ENCODE data around the gene ANKRD63.

Gene ANKRD63

GRCh38 chr15:40248006-40248783, 34.7 kb downstream of the ANKRD63 start:
- Histone ChIP-seq H3K4me2 (ENCODE audit: insufficient read depth, low read length, poor library complexity, severe bottlenecking) (no peak overlapping the region), H4K8ac (ENCODE audit: low read depth, low read length) (no peak overlapping the region), H3K9me3 (replicated peaks in 1 of 2; ENCODE audit: control insufficient read depth in 2 of 2, insufficient read depth in 1 of 2, low read depth in 1 of 2, low read length in 2 of 2) (no peaks in the 10 kb centered on the region), H2BK5ac (ENCODE audit: low read length) (no peak overlapping the region), H2BK15ac (ENCODE audit: low read length) (peak overlapping the region; percentile 44), H3K4me1 (ENCODE audit: control insufficient read depth in 2 of 2, insufficient read depth in 1 of 2, low read depth in 1 of 2, low read length in 2 of 2) (peaks cover 6 to 10% of the 10 kb centered on the region in 2 donors), H3K18ac (ENCODE audit: low read length) (peak overlapping the region; percentile 69), H3K36me3 (replicated peaks in 1 of 2; ENCODE audit: control insufficient read depth in 2 of 2, insufficient read depth in 2 of 2, low read length in 2 of 2) (no peaks in the 10 kb centered on the region), H2BK12ac (ENCODE audit: low read length) (peak overlapping the region; percentile 87), H4K91ac (ENCODE audit: low read depth, low read length, poor library complexity) (no peak overlapping the region), H3K4me3 (ENCODE audit: low read length in 2 of 2) (no peak overlapping the region), H3K27me3 (ENCODE audit: control insufficient read depth in 3 of 3, insufficient read depth in 3 of 3, low read depth in 1 of 3, low read length in 3 of 3) (peaks cover 15 to 37% (median 30%) of the 10 kb centered on the region in 3 experiments), H3K14ac (ENCODE audit: low read length) (peak overlapping the region; percentile 78), H2BK120ac (ENCODE audit: low read depth, low read length) (no peak overlapping the region), H3K23ac (ENCODE audit: low read depth, low read length, poor library complexity) (peak overlapping the region; percentile 5), H2AFZ (ENCODE audit: low read length) (no peak overlapping the region), H3K27ac (replicated peaks; ENCODE audit: low read length) (no peak overlapping the region), H2AK5ac (ENCODE audit: low read depth, low read length) (peak overlapping the region; percentile 56), H3K4ac (ENCODE audit: low read length) (no peak overlapping the region), H3K79me1 (ENCODE audit: low read depth, low read length) (no peaks in the 10 kb centered on the region), H3K9ac (ENCODE audit: low read depth, low read length, poor library complexity) (no peak overlapping the region)
- DNase-seq (ENCODE audit: low spot score) = no peak
- no CpG with 5 or more reads among the region's 17 CpGs for WGBS, 2 donors (ENCODE audit: extremely low coverage in 2 of 2, insufficient read length in 2 of 2, insufficient replicate concordance in 1 of 2)

- no peak overlapping the region for H3K23ac ChIP-seq (ENCODE audit: low read depth, low read length, poor library complexity)
- H3K9ac ChIP-seq (ENCODE audit: low read depth, low read length, poor library complexity) = no peak overlapping the region
- H2AK5ac ChIP-seq (ENCODE audit: low read depth, low read length) = no peak overlapping the region
- no peak overlapping the region for H3K4me2 ChIP-seq (ENCODE audit: insufficient read depth, low read length, poor library complexity, severe bottlenecking)
- H3K4me3 ChIP-seq (ENCODE audit: low read length in 2 of 2) = no peak overlapping the region
- H3K18ac ChIP-seq (ENCODE audit: low read length) = no peak overlapping the region
- H3K4ac ChIP-seq (ENCODE audit: low read length) = no peak overlapping the region
- H2BK12ac ChIP-seq (ENCODE audit: low read length) = no peak overlapping the region
- no peaks in the 10 kb centered on the region for H3K9me3 ChIP-seq (replicated peaks in 1 of 2; ENCODE audit: control insufficient read depth in 2 of 2, insufficient read depth in 1 of 2, low read depth in 1 of 2, low read length in 2 of 2)
- H2BK15ac ChIP-seq (ENCODE audit: low read length) = no peak overlapping the region
- no peak overlapping the region for H2BK120ac ChIP-seq (ENCODE audit: low read depth, low read length)
- no peak for DNase-seq (ENCODE audit: low spot score)
- H3K79me1 ChIP-seq (ENCODE audit: low read depth, low read length) = no peaks in the 10 kb centered on the region
- H3K36me3 ChIP-seq (replicated peaks in 1 of 2; ENCODE audit: control insufficient read depth in 2 of 2, insufficient read depth in 2 of 2, low read length in 2 of 2) = no peaks in the 10 kb centered on the region
- H4K91ac ChIP-seq (ENCODE audit: low read depth, low read length, poor library complexity) = no peak overlapping the region
- WGBS, 2 donors (ENCODE audit: extremely low coverage in 2 of 2, insufficient read length in 2 of 2, insufficient replicate concordance in 1 of 2) = no CpG with 5 or more reads among the region's 12 CpGs
- H3K14ac ChIP-seq (ENCODE audit: low read length) = no peak overlapping the region
- no peak overlapping the region for H4K8ac ChIP-seq (ENCODE audit: low read depth, low read length)
- peaks cover 5 to 10% of the 10 kb centered on the region in 2 donors for H3K4me1 ChIP-seq (ENCODE audit: control insufficient read depth in 2 of 2, insufficient read depth in 1 of 2, low read depth in 1 of 2, low read length in 2 of 2)
- no peak overlapping the region for H2AFZ ChIP-seq (ENCODE audit: low read length)
- H3K27me3 ChIP-seq (ENCODE audit: control insufficient read depth in 3 of 3, insufficient read depth in 3 of 3, low read depth in 1 of 3, low read length in 3 of 3) = peaks cover 9 to 37% (median 23%) of the 10 kb centered on the region in 3 experiments
- no peak overlapping the region for H2BK5ac ChIP-seq (ENCODE audit: low read length)
- no peak overlapping the region for H3K27ac ChIP-seq (replicated peaks; ENCODE audit: low read length)
These were observed 35.4 kb downstream of the ANKRD63 start for GRCh38 chr15:40247406-40247971.

GRCh38 chr15:40246496-40247280, 36.2 kb downstream of the ANKRD63 start:
- Histone ChIP-seq H4K91ac (ENCODE audit: low read depth, low read length, poor library complexity) (no peak overlapping the region), H2AK5ac (ENCODE audit: low read depth, low read length) (peak overlapping the region; percentile 6), H3K4me2 (ENCODE audit: insufficient read depth, low read length, poor library complexity, severe bottlenecking) (no peak overlapping the region), H3K27me3 (ENCODE audit: control insufficient read depth in 3 of 3, insufficient read depth in 3 of 3, low read depth in 1 of 3, low read length in 3 of 3) (peaks cover 3 to 37% (median 15%) of the 10 kb centered on the region in 3 experiments), H4K8ac (ENCODE audit: low read depth, low read length) (no peak overlapping the region), H3K27ac (replicated peaks; ENCODE audit: low read length) (no peak overlapping the region), H3K4ac (ENCODE audit: low read length) (no peak overlapping the region), H3K79me1 (ENCODE audit: low read depth, low read length) (no peaks in the 10 kb centered on the region), H3K4me3 (ENCODE audit: low read length in 2 of 2) (peak overlapping the region in 1 of 2 donors; percentile 47), H3K14ac (ENCODE audit: low read length) (no peak overlapping the region), H2BK5ac (ENCODE audit: low read length) (no peak overlapping the region), H3K23ac (ENCODE audit: low read depth, low read length, poor library complexity) (no peak overlapping the region), H2AFZ (ENCODE audit: low read length) (no peak overlapping the region), H2BK12ac (ENCODE audit: low read length) (no peak overlapping the region), H3K4me1 (ENCODE audit: control insufficient read depth in 2 of 2, insufficient read depth in 1 of 2, low read depth in 1 of 2, low read length in 2 of 2) (peaks cover 5 to 10% of the 10 kb centered on the region in 2 donors), H2BK15ac (ENCODE audit: low read length) (no peak overlapping the region), H3K9me3 (replicated peaks in 1 of 2; ENCODE audit: control insufficient read depth in 2 of 2, insufficient read depth in 1 of 2, low read depth in 1 of 2, low read length in 2 of 2) (no peaks in the 10 kb centered on the region), H2BK120ac (ENCODE audit: low read depth, low read length) (no peak overlapping the region), H3K9ac (ENCODE audit: low read depth, low read length, poor library complexity) (no peak overlapping the region), H3K36me3 (replicated peaks in 1 of 2; ENCODE audit: control insufficient read depth in 2 of 2, insufficient read depth in 2 of 2, low read length in 2 of 2) (no peaks in the 10 kb centered on the region), H3K18ac (ENCODE audit: low read length) (peak overlapping the region; percentile 41)
- no CpG with 5 or more reads among the region's 8 CpGs for WGBS, 2 donors (ENCODE audit: extremely low coverage in 2 of 2, insufficient read length in 2 of 2, insufficient replicate concordance in 1 of 2)
- no peak for DNase-seq (ENCODE audit: low spot score)
